ENCODE measurements around the gene AARS2. TPM values are rescaled to one million over a fixed set of nuclear protein-coding genes. Genes with fewer than 3 reads are reported as not detected.
"Not testable (repeated sequence)": the region's sequence is repeated elsewhere in the genome, so short reads cannot be mapped to it uniquely, and the experiment has no call there.

AARS2 gene
- total RNA-seq, 1 experiment from 2014 or later = 21.7 TPM

- peaks cover 2% of the 10 kb centered on the region for H3K23me2 ChIP-seq (ENCODE audit: insufficient read length, low read depth, low read length, poor library complexity, severe bottlenecking)
- H3K36me3 Mint-ChIP-seq (ENCODE audit: insufficient read depth in 1 of 3, low read depth in 3 of 3) = no peaks in the 10 kb centered on the region
- no peaks in the 10 kb centered on the region for H4K20me1 ChIP-seq (ENCODE audit: control insufficient read depth, insufficient read depth, insufficient read length)
- no peak overlapping the region for H2BK5ac ChIP-seq (ENCODE audit: insufficient read length, low read length)
- no peak overlapping the region for H3T11ph ChIP-seq (ENCODE audit: low read length)
- H3K27ac ChIP-seq (ENCODE audit: insufficient read length, low read depth, low read length) = no peak overlapping the region
- H3K56ac ChIP-seq (ENCODE audit: insufficient read length, low read depth, low read length) = no peak overlapping the region
- H3K27ac Mint-ChIP-seq = no peak overlapping the region
- H3K23ac ChIP-seq (ENCODE audit: insufficient read length, low read depth, low read length) = no peak overlapping the region
- no peak overlapping the region for H3K4ac ChIP-seq (ENCODE audit: low read depth, low read length)
- H2BK120ac ChIP-seq (ENCODE audit: low read depth, low read length, poor library complexity, severe bottlenecking) = no peak overlapping the region
- H2BK20ac ChIP-seq (ENCODE audit: low read depth, low read length, poor library complexity, severe bottlenecking) = no peak overlapping the region
- no peaks in the 10 kb centered on the region; the same call in 1 of the 2 replicates for H3K4me1 ChIP-seq (ENCODE audit: insufficient read depth, low read length)
- no peaks in the 10 kb centered on the region for H3K79me1 ChIP-seq (ENCODE audit: insufficient read depth, low read depth, low read length, poor library complexity, severe bottlenecking)
- H3K4me2 ChIP-seq (ENCODE audit: insufficient read depth, insufficient read length, low read length) = no peak overlapping the region
- H3K27me3 ChIP-seq (ENCODE audit: insufficient read depth, low read length) = 0 out of 2 replicates have a peak, but pooled peaks cover 3% of the 10 kb centered on the region
- DNase-seq = no peak
- H3K9me3 ChIP-seq (ENCODE audit: control insufficient read depth, low read depth, low read length) = no peaks in the 10 kb centered on the region
- H3K18ac ChIP-seq (ENCODE audit: insufficient read length, low read depth, low read length) = no peak overlapping the region
- H2AFZ ChIP-seq (ENCODE audit: low read length) = no peak overlapping the region
- no peak overlapping the region for H4K5ac ChIP-seq (ENCODE audit: insufficient read length, low read depth, low read length)
- WGBS (ENCODE audit: extremely low coverage, insufficient read length, low lambda C conversion rate) = no CpG with 5 or more reads among the region's 5 CpGs
- no peak overlapping the region for H3K9ac ChIP-seq (ENCODE audit: extremely low read depth, insufficient read length, low read length)
- no peak overlapping the region for H4K8ac ChIP-seq (replicated peaks; ENCODE audit: insufficient read length, low read depth, low read length)
- H3K4me1 Mint-ChIP-seq = peaks cover 21 to 28% of the 10 kb centered on the region in 2 experiments
- no peak overlapping the region for H2BK15ac ChIP-seq (ENCODE audit: low read depth, low read length)
- no peaks in the 10 kb centered on the region for H3K79me2 ChIP-seq (ENCODE audit: insufficient read depth, low read length)
- H2BK12ac ChIP-seq (ENCODE audit: insufficient read length, low read depth, low read length) = no peak overlapping the region
- no peaks in the 10 kb centered on the region; a peak in 2 of 5 replicates for H3K9me3 Mint-ChIP-seq
- no peak overlapping the region for H4K91ac ChIP-seq (ENCODE audit: insufficient read length, low read depth, low read length)
- H3K27me3 Mint-ChIP-seq (ENCODE audit: low read depth) = peaks cover 15% of the 10 kb centered on the region
- H3K14ac ChIP-seq (ENCODE audit: insufficient read depth, low read length) = no peak overlapping the region
- no peak overlapping the region for H2AK5ac ChIP-seq (ENCODE audit: insufficient read length, low read length)
- H3K4me3 Mint-ChIP-seq = no peak overlapping the region
- no peak for TF ChIP-seq CTCF (conservative IDR thresholded peaks at IDR 0.05)
These were observed 16.7 kb upstream of the AARS2 start for GRCh38 chr6:44329858-44330257.

- not testable (repeated sequence) for H3K4me1 ChIP-seq (ENCODE audit: insufficient read depth, low read length); H3K79me2 ChIP-seq (ENCODE audit: insufficient read depth, low read length); H3K36me3 Mint-ChIP-seq (ENCODE audit: insufficient read depth in 1 of 3, low read depth in 3 of 3); H3K9me3 Mint-ChIP-seq; H4K20me1 ChIP-seq (ENCODE audit: control insufficient read depth, insufficient read depth, insufficient read length); H2BK15ac ChIP-seq (ENCODE audit: low read depth, low read length); H3K27ac ChIP-seq (ENCODE audit: insufficient read length, low read depth, low read length); H3K23me2 ChIP-seq (ENCODE audit: insufficient read length, low read depth, low read length, poor library complexity, severe bottlenecking); H4K91ac ChIP-seq (ENCODE audit: insufficient read length, low read depth, low read length); H3K9me3 ChIP-seq (ENCODE audit: control insufficient read depth, low read depth, low read length); DNase-seq; H3K27me3 ChIP-seq (ENCODE audit: insufficient read depth, low read length); H3K14ac ChIP-seq (ENCODE audit: insufficient read depth, low read length); H3K4me2 ChIP-seq (ENCODE audit: insufficient read depth, insufficient read length, low read length); H3K18ac ChIP-seq (ENCODE audit: insufficient read length, low read depth, low read length); H3K4ac ChIP-seq (ENCODE audit: low read depth, low read length); H2BK120ac ChIP-seq (ENCODE audit: low read depth, low read length, poor library complexity, severe bottlenecking); H2BK5ac ChIP-seq (ENCODE audit: insufficient read length, low read length); H2AFZ ChIP-seq (ENCODE audit: low read length); H4K5ac ChIP-seq (ENCODE audit: insufficient read length, low read depth, low read length); H2BK20ac ChIP-seq (ENCODE audit: low read depth, low read length, poor library complexity, severe bottlenecking); H3K56ac ChIP-seq (ENCODE audit: insufficient read length, low read depth, low read length); H2BK12ac ChIP-seq (ENCODE audit: insufficient read length, low read depth, low read length); H3K23ac ChIP-seq (ENCODE audit: insufficient read length, low read depth, low read length); H4K8ac ChIP-seq (replicated peaks; ENCODE audit: insufficient read length, low read depth, low read length); H3K9ac ChIP-seq (ENCODE audit: extremely low read depth, insufficient read length, low read length); H3T11ph ChIP-seq (ENCODE audit: low read length); H3K79me1 ChIP-seq (ENCODE audit: insufficient read depth, low read depth, low read length, poor library complexity, severe bottlenecking); H2AK5ac ChIP-seq (ENCODE audit: insufficient read length, low read length)
- H3K27me3 Mint-ChIP-seq (ENCODE audit: low read depth) = peaks cover 13% of the 10 kb centered on the region
- WGBS (ENCODE audit: extremely low coverage, insufficient read length, low lambda C conversion rate) = no CpG with 5 or more reads among the region's 9 CpGs
- peaks cover 21 to 28% of the 10 kb centered on the region in 2 experiments for H3K4me1 Mint-ChIP-seq
- H3K27ac Mint-ChIP-seq = peak overlapping the region in 2 of 3 experiments; percentile 24 to 32; a peak in 2 of 7 replicates
- H3K4me3 Mint-ChIP-seq = peak overlapping the region; percentile 35 to 54; a peak in 3 of 5 replicates
These were observed 15.1 kb upstream of the AARS2 start for GRCh38 chr6:44328203-44328602.

All from H9 (cell line).